GM19468 (cell line): ENCODE results near the gene ALG13.
"Not testable (repeated sequence)": the region's sequence is repeated elsewhere in the genome, so short reads cannot be mapped to it uniquely, and the experiment has no call there.

Experiments
- ATAC-seq: cut with Tn5 transposase; IDR thresholded peaks from one replicate; pipeline ENCODE4 v1.9.1; 2021; ENCODE audit warnings: mild to moderate bottlenecking, moderate library complexity, moderate number of reproducible peaks; ENCODE audit not compliant: unreplicated experiment; ENCODE audit errors: extremely low read depth

Gene ALG13

GRCh38 chrX:111743316-111743715 lies 62.3 kb downstream of the ALG13 start:
- ATAC-seq, result no peak

GRCh38 chrX:111756486-111756885 lies 75.5 kb downstream of the ALG13 start:
- no peak for ATAC-seq

GRCh38 chrX:111759686-111760085 lies 78.7 kb downstream of the ALG13 start:
- ATAC-seq, result no peak

- no peak for ATAC-seq
These were observed 80.7 kb downstream of the ALG13 start for GRCh38 chrX:111761578-111762135.

- no peak for ATAC-seq
These were observed 97.6 kb downstream of the ALG13 start for GRCh38 chrX:111778591-111778990.

GRCh38 chrX:111779582-111779981 lies 98.6 kb downstream of the ALG13 start:
- no peak for ATAC-seq

GRCh38 chrX:111784667-111785066 lies 103.7 kb downstream of the ALG13 start:
- no peak for ATAC-seq

GRCh38 chrX:111790054-111790453 lies 109.1 kb downstream of the ALG13 start:
- ATAC-seq, result not testable (repeated sequence)
